Stimulated activated naive CD4-positive, alpha-beta T cell treated with Interleukin-2 at 50 U/mL for 16 hours (primary cell): ENCODE data around the gene RFLNA.
"Not testable (repeated sequence)": the region's sequence is repeated elsewhere in the genome, so short reads cannot be mapped to it uniquely, and the experiment has no call there.

ENCODE experiments used
- DNase-seq: peaks from one replicate; lab custom pipeline; 2025; lab: John Stamatoyannopoulos, UW

The RFLNA gene

GRCh38 chr12:124283326-124283725 is 11.6 kb upstream of the RFLNA start:
- no peak for DNase-seq

GRCh38 chr12:124284368-124284767 is 10.5 kb upstream of the RFLNA start:
- no peak for DNase-seq

- no peak for DNase-seq
Observed at GRCh38 chr12:124286414-124286813, 8.5 kb upstream of the RFLNA start.

GRCh38 chr12:124286971-124287370 is 7.9 kb upstream of the RFLNA start:
- DNase-seq, result no peak

- no peak for DNase-seq
Observed at GRCh38 chr12:124289634-124290600, 5.0 kb upstream of the RFLNA start.

GRCh38 chr12:124292385-124292784 is 2.5 kb upstream of the RFLNA start:
- DNase-seq, result no peak

- DNase-seq, result no peak
Observed at GRCh38 chr12:124293286-124294003, 1.4 kb upstream of the RFLNA start.

- no peak for DNase-seq
Observed at GRCh38 chr12:124295431-124296058, 652 bp downstream of the RFLNA start.

GRCh38 chr12:124296295-124296915 is 1.5 kb downstream of the RFLNA start:
- DNase-seq, result no peak

GRCh38 chr12:124296916-124297351 is 2.0 kb downstream of the RFLNA start:
- no peak for DNase-seq

GRCh38 chr12:124297389-124297788 is 2.5 kb downstream of the RFLNA start:
- no peak for DNase-seq

- no peak for DNase-seq
Observed at GRCh38 chr12:124297856-124298255, 3.0 kb downstream of the RFLNA start.

GRCh38 chr12:124298685-124299410 is 4.0 kb downstream of the RFLNA start:
- no peak for DNase-seq

GRCh38 chr12:124299628-124300388 is 4.9 kb downstream of the RFLNA start:
- DNase-seq, result no peak

GRCh38 chr12:124300657-124301056 is 5.8 kb downstream of the RFLNA start:
- DNase-seq, result not testable (repeated sequence)

- no peak for DNase-seq
Observed at GRCh38 chr12:124301084-124301654, 6.3 kb downstream of the RFLNA start.

GRCh38 chr12:124302241-124302806 is 7.4 kb downstream of the RFLNA start:
- no peak for DNase-seq

- no peak for DNase-seq
Observed at GRCh38 chr12:124302807-124303578, 8.1 kb downstream of the RFLNA start.
